Inflammatory macrophage (primary cell): ENCODE results near the gene TAF6.

Experiments used
- DNase-seq, 2 donors: peaks; one replicate each; pipeline ENCODE4 v3.0.0-alpha.2; 2020 to 2022
- total RNA-seq, 18 experiments: gene quantifications; one replicate each; lab custom pipeline; 2026; ENCODE audit warnings: mixed read lengths in 6 of 18, inconsistent platforms in 2 of 18; lab: John Stamatoyannopoulos, UW

TAF6 gene
- 3.5 to 19.2 (median 12.1) reads per million in 18 experiments for total RNA-seq

GRCh38 chr7:100119072-100119969, at the start of gene TAF6, which contains the start of gene CNPY4:
TAF6 (minus strand) TSS chr7:100119358; CDS start chr7:100114209, 5,149 bp downstream.
CNPY4 (plus strand) TSS chr7:100119634; CDS start chr7:100119745, 111 bp downstream.
- DNase-seq = peak; percentile 95 to 96

DNA sequence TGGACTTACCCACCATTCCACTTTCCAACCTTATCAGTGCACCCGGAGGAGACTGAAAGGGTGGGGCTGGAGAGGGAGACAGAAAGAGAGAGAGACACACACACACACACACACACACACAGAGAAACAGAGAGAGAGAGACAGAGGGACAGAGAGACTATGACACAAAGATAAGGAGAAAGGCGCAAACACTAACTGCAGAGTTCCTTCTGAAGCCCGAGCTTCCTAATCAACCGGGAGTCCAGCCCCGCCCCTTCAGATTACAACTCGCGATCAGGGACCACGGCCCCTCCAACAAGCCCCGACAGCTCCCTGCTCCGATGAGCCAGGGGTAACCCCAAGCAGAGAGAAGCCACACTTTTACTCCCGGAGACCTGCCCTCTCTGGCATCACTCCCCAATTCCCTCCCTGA, 48.8 kb upstream of the TAF6 start:
- no peak for DNase-seq

DNA sequence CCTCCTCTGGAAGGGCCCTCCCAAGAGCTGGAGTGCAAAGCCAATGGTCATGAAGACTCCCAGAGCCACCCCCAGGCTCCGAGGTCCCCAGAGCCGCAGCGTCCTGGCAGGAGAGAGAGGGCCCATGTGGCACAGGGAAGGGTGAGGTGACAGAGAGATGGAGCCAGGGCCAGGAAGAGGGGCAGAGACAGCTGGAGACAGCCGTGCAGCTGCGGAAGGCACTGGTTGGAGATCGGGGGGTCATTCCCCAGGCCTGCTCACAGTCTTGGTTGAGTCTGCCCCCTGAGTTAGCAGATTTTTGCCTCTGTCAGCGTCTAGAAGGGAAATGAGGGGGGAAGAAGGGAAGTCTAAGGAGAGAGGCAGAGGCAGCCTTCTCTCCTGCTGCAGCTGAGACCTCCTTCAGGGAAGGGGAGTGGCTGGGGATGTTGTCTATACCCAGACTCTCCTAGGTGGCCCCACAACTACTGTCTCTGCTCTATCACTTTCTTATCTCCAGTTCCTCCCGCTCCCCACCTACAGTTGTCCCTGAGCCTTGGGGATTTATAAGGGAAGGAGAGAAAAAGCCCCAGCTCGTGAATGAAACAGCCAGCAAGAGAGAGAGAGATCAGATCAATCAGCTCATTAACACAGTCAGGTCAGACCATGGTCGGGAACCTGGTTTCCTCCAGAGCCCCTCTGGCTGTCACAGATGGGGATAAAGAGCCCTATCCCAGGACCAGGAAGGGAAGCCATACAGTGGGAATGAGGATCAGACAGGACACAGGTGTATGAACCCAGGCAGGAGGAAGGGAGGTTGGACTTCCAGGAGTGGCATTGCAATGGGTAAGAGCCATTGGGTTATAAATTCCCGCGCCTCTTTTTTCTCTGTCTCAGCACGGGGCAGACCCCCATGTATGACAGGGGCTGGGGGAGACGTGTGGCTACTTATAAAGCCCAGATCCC, 48.1 kb upstream of the TAF6 start:
- DNase-seq = no peak

GRCh38 chr7:100166317-100166940, 47.3 kb upstream of the TAF6 start:
- DNase-seq = no peak

DNA sequence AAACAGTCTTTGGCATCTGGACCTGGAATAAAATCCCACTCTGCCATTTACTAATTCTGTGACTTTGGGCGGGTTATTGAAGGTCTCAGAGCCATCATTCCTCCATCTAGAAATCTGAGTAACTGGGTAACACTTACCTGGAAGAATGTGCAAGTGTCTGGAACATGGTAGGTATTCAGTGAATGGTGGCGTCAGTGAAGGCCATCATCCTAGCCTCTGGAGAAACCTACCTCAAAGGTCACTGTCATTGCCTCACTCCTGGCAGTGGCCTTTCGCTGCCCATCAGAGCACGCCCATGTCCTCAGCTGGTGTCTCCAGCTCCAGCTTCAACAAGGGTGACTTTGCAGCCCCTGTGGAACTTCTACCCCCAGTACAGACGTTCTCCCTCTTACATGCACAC, 44.7 kb upstream of the TAF6 start:
- no peak for DNase-seq

- DNase-seq = no peak
Measured at GRCh38 chr7:100163006-100163531, 43.9 kb upstream of the TAF6 start.

DNA sequence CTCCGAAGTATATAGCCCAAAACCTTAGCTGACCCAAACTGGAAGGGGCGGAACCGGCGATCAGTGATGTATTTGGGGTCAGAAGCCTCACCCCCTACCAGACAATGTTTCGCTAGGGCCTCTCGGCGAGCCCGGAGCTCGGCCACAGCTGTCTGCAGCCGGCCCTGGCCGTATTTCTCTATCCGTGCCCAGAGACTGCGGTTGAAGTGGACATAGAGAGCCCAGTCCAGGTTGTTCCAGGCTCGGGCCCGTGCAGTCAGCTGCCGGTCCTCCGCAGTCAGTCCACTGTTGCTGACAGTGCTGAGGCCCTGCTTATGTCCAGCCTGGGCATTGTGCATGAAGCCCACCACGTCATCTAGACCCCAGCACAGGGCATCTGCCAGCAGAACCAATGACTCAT, 40.9 kb upstream of the TAF6 start:
- DNase-seq = no peak

- peak; percentile 20 to 26 for DNase-seq
Measured at GRCh38 chr7:100159099-100159623, 40.0 kb upstream of the TAF6 start.

GRCh38 chr7:100158229-100159098, 39.3 kb upstream of the TAF6 start, which contains the start of gene TRAPPC14:
TRAPPC14 (minus strand) TSS chr7:100158723; CDS start chr7:100158499, 224 bp downstream.
- DNase-seq = peak; percentile 84 to 90

DNA sequence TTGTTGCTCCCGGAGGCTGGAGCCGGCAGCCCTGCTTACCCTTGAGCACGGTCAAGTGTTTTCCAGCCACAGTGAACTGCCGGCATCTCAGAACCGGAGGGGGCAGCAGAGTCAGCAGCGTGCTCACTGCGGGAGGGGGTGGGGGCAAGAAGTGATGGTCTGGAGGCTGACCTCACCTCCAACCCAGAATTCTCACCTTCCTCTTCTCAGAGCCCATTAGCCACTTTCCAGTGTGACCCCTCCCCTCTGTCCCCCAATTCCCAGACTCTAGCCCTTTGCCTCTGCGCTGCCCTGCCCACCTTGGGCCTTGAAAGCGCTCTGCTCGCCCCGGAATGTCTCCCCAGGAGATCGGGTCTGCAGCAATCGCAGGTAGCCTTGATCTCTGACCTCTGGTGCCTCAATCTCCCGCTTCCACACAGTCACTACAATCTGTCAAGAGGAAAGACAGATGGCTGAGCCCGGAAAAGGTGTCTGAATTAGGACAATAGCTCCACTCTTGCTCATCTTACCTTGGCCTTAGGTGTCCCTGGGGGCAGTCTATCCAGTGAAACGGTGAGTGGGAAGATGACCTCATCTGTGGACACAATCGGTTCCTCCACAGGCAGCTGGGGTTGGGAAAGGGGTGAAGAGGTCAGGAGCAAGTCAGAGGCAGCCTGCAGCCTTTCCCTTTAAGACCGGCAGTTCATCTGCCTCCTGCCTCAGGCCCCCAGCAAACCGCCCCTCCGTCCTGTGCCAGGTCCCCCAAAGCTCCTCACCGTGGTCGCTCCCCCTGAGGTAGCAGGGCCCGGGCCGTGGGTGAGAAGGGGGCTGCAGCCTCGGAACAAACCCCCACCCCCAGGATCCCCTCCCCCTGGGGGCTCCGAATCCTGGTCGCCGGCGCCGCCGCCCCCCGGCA, 38.4 kb upstream of the TAF6 start:
- peak; percentile 69 to 86 for DNase-seq

DNA sequence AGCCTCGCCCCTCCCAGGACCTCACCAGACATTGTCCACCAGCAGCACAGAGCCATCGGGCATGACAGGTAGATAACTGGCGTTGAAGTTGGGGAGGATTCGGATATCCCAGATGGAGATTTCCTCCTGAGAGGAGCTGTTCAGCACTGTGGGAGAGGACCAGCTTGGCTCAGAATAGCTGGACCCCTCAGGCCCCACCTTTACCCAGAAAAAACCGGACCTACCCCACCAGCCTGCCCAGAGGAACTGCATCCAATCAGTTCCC, 37.8 kb upstream of the TAF6 start:
- no peak for DNase-seq

DNA sequence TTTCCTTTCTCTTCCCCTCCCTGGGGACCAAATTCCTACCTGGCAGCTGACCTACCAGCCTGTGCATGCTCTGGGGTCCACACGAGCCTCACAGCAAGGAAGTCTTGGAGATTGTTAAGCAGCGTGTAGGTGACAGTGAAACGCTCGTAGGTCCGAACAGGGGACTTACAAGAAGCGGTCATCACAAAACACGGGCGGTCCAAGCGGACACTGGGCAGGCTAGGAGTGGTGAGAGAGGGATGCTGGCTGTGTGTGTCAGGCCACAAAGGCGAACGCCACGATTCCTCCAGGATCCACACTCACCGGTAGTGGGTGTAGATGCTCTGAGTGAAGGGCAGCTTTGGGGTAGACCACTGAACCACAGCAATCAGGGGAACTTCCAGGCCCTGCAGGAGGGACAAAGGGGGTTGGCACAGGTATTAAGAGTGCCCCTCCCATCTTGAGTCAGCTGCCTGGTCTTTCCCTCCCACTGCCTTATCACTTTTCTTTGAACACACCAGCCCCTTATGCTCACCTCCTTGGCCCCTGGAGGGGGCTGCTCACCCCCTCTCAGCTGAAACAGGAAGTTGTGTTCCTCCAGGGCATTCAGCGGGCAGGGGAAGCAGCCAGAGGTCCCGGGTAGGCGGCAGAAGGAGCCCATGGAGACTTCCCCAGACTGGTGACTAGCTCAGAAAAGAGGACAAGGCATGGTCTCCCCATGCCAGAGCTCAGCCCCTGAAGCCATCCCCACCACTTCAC, 37.3 kb upstream of the TAF6 start:
- peak; percentile 56 to 77 for DNase-seq

DNA sequence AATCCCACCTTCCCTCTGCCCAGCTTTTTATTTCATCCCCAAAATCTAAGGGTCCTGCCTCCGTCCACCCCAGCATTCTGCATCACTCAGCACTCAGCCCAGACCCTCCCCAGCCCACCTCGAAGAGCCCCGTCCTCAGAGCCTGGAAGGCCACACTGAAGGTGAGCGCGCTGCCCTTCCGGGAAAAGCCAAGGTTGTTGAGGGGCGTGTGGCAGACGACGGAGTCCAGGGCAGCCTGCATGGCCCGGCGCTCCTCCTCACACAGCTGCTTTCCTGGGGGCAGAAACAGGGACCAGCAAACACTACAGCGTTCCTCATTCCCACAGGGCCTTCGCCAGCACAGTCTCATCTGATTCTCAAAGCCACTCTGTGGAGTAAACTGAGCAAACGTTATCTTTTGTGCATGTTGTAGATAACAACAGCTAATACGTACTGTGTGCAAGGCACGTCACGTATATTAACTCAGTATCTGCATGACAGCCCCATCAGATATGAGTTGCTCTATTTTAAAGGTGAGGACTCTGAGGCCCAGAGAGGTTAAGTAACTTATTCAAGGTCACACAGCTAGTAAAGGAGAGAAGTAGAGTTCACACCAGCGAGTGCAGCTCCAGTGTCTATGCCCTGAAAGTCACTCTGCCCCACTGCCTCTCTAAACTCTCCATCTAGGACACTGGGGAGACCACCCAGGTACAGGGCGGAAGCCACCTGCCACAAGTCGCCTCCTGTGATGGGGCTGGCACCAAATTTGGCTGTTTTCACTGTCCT, 36.6 kb upstream of the TAF6 start:
- DNase-seq = no peak

DNA sequence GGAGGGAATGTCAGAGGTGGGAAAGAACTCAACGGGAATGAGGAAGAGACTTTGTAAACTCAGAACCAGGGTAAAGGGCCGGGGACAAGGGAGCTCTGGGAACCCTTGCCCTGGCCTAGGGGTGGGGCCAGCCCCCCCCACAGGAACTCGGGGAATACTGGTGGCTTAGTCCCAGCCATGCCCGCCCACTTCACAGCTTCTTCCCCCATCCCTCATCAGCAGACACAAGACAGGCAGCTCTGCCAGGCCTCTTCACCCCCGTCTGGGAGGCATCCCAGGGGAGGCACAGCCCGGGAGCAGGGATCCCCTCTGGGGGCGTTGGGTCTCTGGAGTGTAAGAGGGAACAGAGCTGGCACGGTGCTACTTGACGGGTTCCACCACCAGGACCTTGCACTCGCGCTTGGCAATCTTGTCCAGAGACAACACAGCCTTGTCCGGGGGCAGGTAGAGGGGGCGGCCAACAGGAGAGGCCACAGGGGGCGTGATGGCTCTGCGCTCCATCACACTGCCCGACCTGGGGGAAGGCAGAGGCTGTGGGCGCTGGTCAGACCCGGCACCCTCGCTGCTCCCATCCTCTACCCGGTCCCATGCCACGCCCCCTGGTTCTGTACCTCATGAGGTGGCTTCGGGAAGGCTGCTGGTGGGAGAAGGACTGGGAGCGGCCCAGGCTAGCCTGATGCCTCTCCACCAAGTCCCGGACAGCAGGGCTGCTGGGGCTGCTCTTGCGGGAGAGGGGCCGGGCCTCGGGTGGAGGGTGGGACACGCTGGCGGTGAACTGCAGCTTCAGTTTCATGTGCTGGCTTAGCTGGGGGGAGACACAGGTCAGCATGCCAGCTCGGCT, 35.7 kb upstream of the TAF6 start:
- peak in 1 of 2 donors; percentile 25 for DNase-seq

GRCh38 chr7:100153708-100154535, 34.8 kb upstream of the TAF6 start:
- DNase-seq = no peak

DNA sequence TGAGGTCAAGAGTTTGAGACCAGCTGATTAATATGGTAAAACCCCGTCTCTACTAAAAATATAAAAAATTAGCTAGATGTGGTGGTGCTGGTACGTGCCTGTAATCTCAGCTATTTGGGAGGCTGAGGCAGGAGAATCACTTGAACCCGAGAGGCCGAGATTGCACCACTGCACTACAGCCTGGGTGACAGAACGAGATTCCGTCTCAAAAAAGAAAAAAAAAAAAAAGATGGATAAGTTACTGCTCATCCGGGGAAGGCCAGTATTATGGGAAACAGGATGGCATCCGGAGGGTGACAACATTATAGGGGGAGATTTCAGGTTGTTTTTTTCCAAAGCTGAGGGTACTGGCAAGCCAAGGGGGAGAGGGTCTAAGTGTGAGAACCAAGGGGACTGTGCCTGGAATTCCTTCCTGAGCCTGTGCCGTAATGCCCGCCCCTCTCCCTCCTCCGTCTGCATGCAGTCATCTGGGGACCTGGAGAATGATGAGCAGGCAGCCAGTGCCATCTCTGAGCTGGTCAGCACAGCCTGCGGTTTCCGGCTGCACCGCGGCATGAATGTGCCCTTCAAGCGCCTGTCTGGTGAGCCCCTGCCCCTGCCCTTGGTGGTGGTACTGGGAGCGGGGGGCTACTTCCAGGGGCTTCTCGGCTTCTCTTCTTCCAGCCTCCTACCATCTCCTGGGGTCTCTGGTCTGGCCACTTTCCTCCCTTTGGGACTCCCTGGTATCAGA, 33.9 kb upstream of the TAF6 start:
- DNase-seq = no peak
